K562 (cell line): ENCODE results near the gene SLC29A2. TPM values are rescaled to one million over a fixed set of nuclear protein-coding genes. Genes with fewer than 3 reads are reported as not detected.

Experiments used
- ATAC-seq: fragments of 200-7000 bp; cut with Tn5 transposase; 3 replicates; pipeline ENCODE4 v1.9.1; 2020; ENCODE audit warnings: moderate library complexity
- BruUV-seq: library from RNA; stranded (reverse); fragments of 400-500 nt; replicated peaks from 2 replicates; lab custom pipeline; 2021; lab: Mats Ljungman, UMichigan
- CTCF ChIA-PET: fragments of 300-600 bp; formaldehyde crosslinking; extraction: SDS; loops from one replicate; lab custom pipeline; 2021; ENCODE audit warnings: low intra/inter-chr PET ratio; lab: Yijun Ruan, JAX
- POLR2A ChIA-PET: fragments of 300-600, 350-650 bp; sonication (Branson Sonifier 250); formaldehyde crosslinking; extraction: SDS; loops from one replicate; lab custom pipeline; 2021; ENCODE audit warnings: antibody characterized with exemption, inconsistent platforms; lab: Yijun Ruan, JAX
- DNase-seq, 4 experiments: peaks; one replicate each; pipeline versions ENCODE4 v3.0.0 to v3.0.0-alpha.2; 2011 to 2018; ENCODE audit warnings: low spot score in 3 of 4, mixed read lengths in 3 of 4; ENCODE audit errors: extremely low read depth in 1 of 4
- FAIRE-seq: peaks from 2 replicates; lab custom pipeline; 2011; peaks lifted over from hg19 to GRCh38; lab: Jason Lieb, UNC
- H2AFZ ChIP-seq: 2 replicates; pipeline ENCODE4 v1.6.0; 2011; ENCODE audit warnings: low read depth, low read length, control low read depth, inconsistent platforms
- H3K27ac ChIP-seq: fragments of 200-600 bp; 3 replicates; pipeline ENCODE4 v1.8.0; 2011; ENCODE audit warnings: low read depth, mild to moderate bottlenecking, control low read depth, inconsistent platforms, low read length, moderate library complexity, mixed read lengths; ENCODE audit errors: extremely low read depth
- H3K27me3 ChIP-seq, 2 experiments: fragments of 300-600 bp in 1 of 2; 2 replicates in 1 of 2; 3 replicates in 1 of 2; pipeline versions ENCODE4 v1.6.0 to v1.8.0; 2011; ENCODE audit warnings: inconsistent platforms in 2 of 2, low read length in 2 of 2, mild to moderate bottlenecking in 1 of 2, mixed read lengths in 1 of 2, moderate library complexity in 1 of 2; ENCODE audit not compliant: control insufficient read depth in 2 of 2, insufficient read depth in 2 of 2
- H3K36me3 ChIP-seq: fragments of 300-600 bp; 3 replicates; pipeline ENCODE4 v1.8.0; 2011; ENCODE audit warnings: mild to moderate bottlenecking, low read length, inconsistent platforms; ENCODE audit not compliant: control insufficient read depth, insufficient read depth
- H3K4me1 ChIP-seq, 2 experiments: fragments of 200-600 bp in 1 of 2; replicated peaks in 1 of 2; 2 replicates in 1 of 2; 3 replicates in 1 of 2; pipeline versions ENCODE4 v1.5.1 to v1.8.0; 2011; ENCODE audit warnings: inconsistent platforms in 2 of 2, low read length in 2 of 2, mild to moderate bottlenecking in 1 of 2, mixed read lengths in 1 of 2, moderate library complexity in 1 of 2; ENCODE audit not compliant: control insufficient read depth in 2 of 2, insufficient read depth in 2 of 2
- H3K4me2 ChIP-seq: 2 replicates; pipeline ENCODE4 v1.6.1; 2011; ENCODE audit warnings: low read length, control low read depth, inconsistent platforms, mixed read lengths; ENCODE audit not compliant: insufficient read depth
- H3K4me3 ChIP-seq: fragments of 200-600 bp; sonication (generic), shearing (Covaris generic); 2 replicates; pipeline ENCODE4 v1.5.1; 2016; ENCODE audit warnings: control low read depth, inconsistent platforms
- H3K79me2 ChIP-seq: fragments of 200-600 bp; 3 replicates; pipeline ENCODE4 v1.8.0; 2011; ENCODE audit warnings: low read length, inconsistent platforms; ENCODE audit not compliant: control insufficient read depth, insufficient read depth
- H3K9ac ChIP-seq, 2 experiments: 2 replicates each; pipeline versions ENCODE4 v1.6.0 to v1.6.1; 2011; ENCODE audit warnings: low read depth in 2 of 2, low read length in 2 of 2, control low read depth in 1 of 2, inconsistent platforms in 1 of 2, mild to moderate bottlenecking in 1 of 2, mixed read lengths in 1 of 2; ENCODE audit not compliant: insufficient read depth in 1 of 2
- H3K9me1 ChIP-seq: one replicate; pipeline ENCODE4 v1.6.0; 2011; ENCODE audit warnings: inconsistent platforms, mild to moderate bottlenecking, low read length, moderate library complexity; ENCODE audit not compliant: control insufficient read depth, insufficient read depth
- H3K9me3 ChIP-seq: replicated peaks from 2 replicates; pipeline ENCODE4 v1.5.1; 2011; ENCODE audit warnings: low read depth, low read length, inconsistent platforms; ENCODE audit not compliant: control insufficient read depth, insufficient read depth
- H4K20me1 ChIP-seq: replicated peaks from 2 replicates; pipeline ENCODE4 v1.6.1; 2011; ENCODE audit warnings: low read length, inconsistent platforms, mixed read lengths; ENCODE audit not compliant: control insufficient read depth, insufficient read depth
- CC2D1A ChIP-seq: fragments of 450-650 bp; IDR thresholded peaks from 2 replicates; pipeline ENCODE4 v1.6.1; 2017; ENCODE audit warnings: mild to moderate bottlenecking
- CCNT2 ChIP-seq: IDR thresholded peaks from 2 replicates; pipeline ENCODE4 v1.6.1; 2011; ENCODE audit warnings: borderline replicate concordance, low read depth, mild to moderate bottlenecking, moderate library complexity, mixed read lengths, low read length; ENCODE audit not compliant: insufficient read length; ENCODE audit errors: extremely low read depth
- COPS2 ChIP-seq: fragments of 450-650 bp; conservative IDR thresholded peaks from 2 replicates; pipeline ENCODE4 v1.6.1; 2016; ENCODE audit warnings: mild to moderate bottlenecking, moderate library complexity
- CREBBP ChIP-seq: IDR thresholded peaks from one replicate; pipeline ENCODE4 v1.6.1; 2012; ENCODE audit warnings: low read depth, mild to moderate bottlenecking, control low read depth, inconsistent platforms, low read length
- E4F1 ChIP-seq: fragments of 250-450 bp; sonication (Bioruptor Pico); IDR thresholded peaks from 2 replicates; pipeline ENCODE4 v1.5.0; 2021; ENCODE audit warnings: mild to moderate bottlenecking, borderline replicate concordance
- HDAC1 ChIP-seq, 2 experiments: fragments of 450-650 bp; IDR thresholded peaks; 2 replicates each; pipeline ENCODE4 v1.6.1; 2016 to 2017; ENCODE audit warnings: inconsistent platforms in 1 of 2, mild to moderate bottlenecking in 1 of 2, moderate library complexity in 1 of 2
- HINFP ChIP-seq: fragments of 450-650 bp; conservative IDR thresholded peaks from 2 replicates; pipeline ENCODE4 v1.6.1; 2016; ENCODE audit warnings: missing genetic modification characterization, low read depth, mild to moderate bottlenecking, control low read depth, missing compliant biosample characterization
- MTF1 ChIP-seq: fragments of 250-450 bp; sonication (Bioruptor Pico); IDR thresholded peaks from 2 replicates; pipeline ENCODE4 v1.9.0; 2021; ENCODE audit warnings: moderate library complexity, mild to moderate bottlenecking, inconsistent platforms, borderline replicate concordance
- SIN3B ChIP-seq: fragments of 450-650 bp; IDR thresholded peaks from 2 replicates; pipeline ENCODE4 v1.6.1; 2017; ENCODE audit warnings: low read depth, mild to moderate bottlenecking, moderate library complexity
- SMAD4 ChIP-seq: fragments of 250-450 bp; sonication (Bioruptor Pico); conservative IDR thresholded peaks from 2 replicates; pipeline ENCODE4 v1.8.0; 2021; ENCODE audit warnings: inconsistent platforms, mild to moderate bottlenecking, moderate library complexity
- SNRNP70 ChIP-seq: fragments of 200-400 bp; formaldehyde crosslinking; optimal IDR thresholded peaks from 2 replicates; pipeline ENCODE3; 2017; ENCODE audit warnings: low read depth, low read length
- TEAD1 ChIP-seq, 2 experiments: fragments of 450-650 bp in 1 of 2; sonication (generic) in 1 of 2; formaldehyde crosslinking; IDR thresholded peaks; 2 replicates each; pipeline versions ENCODE4 v1.4.0 to v1.8.0; 2020 to 2022; ENCODE audit warnings: mild to moderate bottlenecking in 2 of 2, missing genetic modification reagents in 1 of 2
- TRIM24 ChIP-seq, 2 experiments: fragments of 450-650 bp; IDR thresholded peaks; 2 replicates each; pipeline ENCODE4 v1.6.1; 2016
- WHSC1 ChIP-seq: IDR thresholded peaks from one replicate; pipeline ENCODE4 v1.6.1; 2012; ENCODE audit warnings: low read length, control low read depth, inconsistent platforms
- ZBED1 ChIP-seq: IDR thresholded peaks from 2 replicates; pipeline ENCODE4 v1.6.1; 2014
- ZNF140 ChIP-seq: fragments of 250-450 bp; sonication (Bioruptor Pico); IDR thresholded peaks from 2 replicates; pipeline ENCODE4 v1.8.0; 2021; ENCODE audit warnings: moderate library complexity, mild to moderate bottlenecking, inconsistent platforms
- WGBS: fragments of 100-300 bp; shearing (Covaris generic); methylation state at CpG from one replicate; pipeline ENCODE4 v1.1.6; 2016; ENCODE audit warnings: low coverage, mixed read lengths; ENCODE audit not compliant: insufficient coverage; ENCODE audit errors: missing lambda C conversion rate; 5-methylcytosine and 5-hydroxymethylcytosine counted together
- in situ Hi-C: fragments of 300-500 bp; cut with MboI; formaldehyde crosslinking; loops from 4 replicates; pipeline ENCODE4 v1.15.0; 2018; ENCODE audit warnings: inconsistent platforms, mixed read lengths
- intact Hi-C: fragments of 100-400 bp; cut with micrococcal nuclease; formaldehyde crosslinking; loops from 2 replicates; pipeline ENCODE4 v1.14.2; 2022
- polyA plus RNA-seq, 8 experiments: library from polyadenylated mRNA; depleted of rRNA in 4 of 8; stranded (reverse) in 5 of 8; unstranded in 3 of 8; fragments of >200 nt; fragmentation: Nextera tagmentation in 2 of 8; fragmentation: Illumina TruSeq in 1 of 8; extraction: Ambion mirVana in 2 of 8; extraction: Trizol in 1 of 8; gene quantifications; 2 replicates each; pipeline versions ENCODE4 v1.2.1 to v1.2.3, GENCODE V29; 2011 to 2014; ENCODE audit warnings: inconsistent platforms in 1 of 8, missing spikeins in 1 of 8
- total RNA-seq, 7 experiments: library from RNA; depleted of rRNA in 6 of 7; stranded (reverse); fragments of >200 nt in 6 of 7; fragmentation: Illumina TruSeq in 2 of 7; extraction: Trizol in 2 of 7; gene quantifications; 2 replicates each; pipeline versions ENCODE4 v1.2.1 to v1.2.3, GENCODE V29; 2011 to 2021; ENCODE audit warnings: low replicate concordance in 1 of 7

The SLC29A2 gene
- total and polyA plus RNA-seq, 9 of the 15 experiments (the other 6 are each of a cell fraction or from before 2014, with no cell fraction given) = 2.4 to 48.6 (median 14.2) TPM

GRCh38 chr11:66413167-66413566, 41.6 kb upstream of the SLC29A2 start:
- Histone ChIP-seq H3K27ac (no peak overlapping the region), H3K4me3 (no peak overlapping the region), H4K20me1 (peaks cover 19% of the 10 kb centered on the region), H3K9me3 (no peaks in the 10 kb centered on the region), H3K9me1 (peaks cover 1% of the 10 kb centered on the region), H3K27me3 (peaks cover 35 to 56% of the 10 kb centered on the region in 2 experiments), H3K4me2 (no peak overlapping the region), H3K9ac (no peak overlapping the region), H3K4me1 (peaks cover 1 to 9% of the 10 kb centered on the region in 2 experiments; a peak in 1 of 5 replicates), H3K36me3 (no peaks in the 10 kb centered on the region), H2AFZ (no peak overlapping the region), H3K79me2 (no peaks in the 10 kb centered on the region)
- no peak for ATAC-seq
- ChIA-PET POLR2A (interaction anchor here (0.6 kb wide), 1 partner anchor 166 kb away, joined by 3 read pairs; no protein-coding TSS in a partner anchor), CTCF (no interaction called here)
- WGBS = 3% methylated on average over 6 of the region's 6 CpGs
- intact Hi-C loops (no loop called here), in situ Hi-C loops (no loop called here)
- DNase-seq = no peak
- BruUV-seq = no TSS peak
- TF ChIP-seq E4F1 (CRISPR knock-in tag) = no peak
- TF ChIP-seq HDAC1 (IDR thresholded peaks at IDR 0.05) = no peak
- no peak for TF ChIP-seq HINFP (tag)
- TF ChIP-seq SMAD4 (CRISPR knock-in tag) = no peak
- TF ChIP-seq SIN3B = no peak
- TF ChIP-seq COPS2 = no peak
- TF ChIP-seq CCNT2 = no peak
- TF ChIP-seq SNRNP70 = no peak
- TF ChIP-seq TRIM24 (IDR thresholded peaks at IDR 0.05) = no peak
- TF ChIP-seq TEAD1 (CRISPR knock-in tag; IDR thresholded peaks at IDR 0.05) = no peak
- TF ChIP-seq ZBED1 = no peak
- TF ChIP-seq MTF1 = no peak
- TF ChIP-seq ZNF140 (CRISPR knock-in tag) = no peak
- TF ChIP-seq CREBBP = no peak
- no peak for TF ChIP-seq CC2D1A
- TF ChIP-seq WHSC1 = no peak
- FAIRE-seq = no peak
